Stimulated activated CD8-positive, alpha-beta memory T cell treated with anti-CD3 and anti-CD28 coated beads, Interleukin-7, amount 100 ng/mL, for 48 hours (primary cell): ENCODE measurements around the gene APC2.

Experiments
- DNase-seq, 2 donors: peaks; one replicate each; pipeline ENCODE4 v3.0.0-alpha.2; 2020; ENCODE audit warnings: low read depth in 1 of 2; ENCODE audit errors: extremely low read depth in 1 of 2

Gene APC2

DNA sequence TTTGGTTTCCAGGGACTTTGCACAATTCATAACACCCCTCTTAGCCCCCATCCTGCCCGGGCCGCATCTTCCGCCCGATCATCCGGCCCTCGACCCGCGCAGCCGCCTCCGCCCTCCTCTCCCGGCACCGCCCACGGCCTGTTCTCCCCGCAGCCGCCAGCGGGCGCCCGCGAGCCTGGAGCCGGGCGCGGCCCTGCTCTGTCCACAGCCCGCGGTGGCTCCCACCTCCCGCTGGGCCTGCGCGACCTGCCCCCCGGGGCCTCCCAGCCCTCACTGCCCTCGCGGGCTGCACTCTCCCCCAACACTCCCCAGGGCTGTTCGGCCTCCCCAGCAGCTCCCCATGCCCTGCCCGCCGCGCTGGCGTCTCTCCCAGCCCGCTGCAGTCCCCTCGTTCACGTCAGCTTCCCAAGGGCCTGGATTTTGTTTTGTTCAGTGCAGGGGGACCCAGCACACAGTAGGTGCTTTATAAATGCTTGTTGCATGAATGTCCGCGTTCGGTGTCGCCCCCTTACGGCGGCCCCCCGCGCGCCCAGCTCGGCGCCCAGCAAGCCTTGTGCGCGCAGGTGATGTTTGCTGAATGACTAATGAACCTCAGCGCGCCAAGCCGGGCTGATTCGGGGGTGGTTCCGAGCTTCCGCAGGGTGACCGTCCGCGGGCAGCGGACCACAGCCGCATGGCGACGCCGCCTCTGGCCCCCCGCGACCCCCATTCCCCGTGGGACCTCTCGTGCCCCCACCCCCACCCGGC, 4.6 kb upstream of the APC2 start:
- peak; percentile 55 to 63 for DNase-seq

DNA sequence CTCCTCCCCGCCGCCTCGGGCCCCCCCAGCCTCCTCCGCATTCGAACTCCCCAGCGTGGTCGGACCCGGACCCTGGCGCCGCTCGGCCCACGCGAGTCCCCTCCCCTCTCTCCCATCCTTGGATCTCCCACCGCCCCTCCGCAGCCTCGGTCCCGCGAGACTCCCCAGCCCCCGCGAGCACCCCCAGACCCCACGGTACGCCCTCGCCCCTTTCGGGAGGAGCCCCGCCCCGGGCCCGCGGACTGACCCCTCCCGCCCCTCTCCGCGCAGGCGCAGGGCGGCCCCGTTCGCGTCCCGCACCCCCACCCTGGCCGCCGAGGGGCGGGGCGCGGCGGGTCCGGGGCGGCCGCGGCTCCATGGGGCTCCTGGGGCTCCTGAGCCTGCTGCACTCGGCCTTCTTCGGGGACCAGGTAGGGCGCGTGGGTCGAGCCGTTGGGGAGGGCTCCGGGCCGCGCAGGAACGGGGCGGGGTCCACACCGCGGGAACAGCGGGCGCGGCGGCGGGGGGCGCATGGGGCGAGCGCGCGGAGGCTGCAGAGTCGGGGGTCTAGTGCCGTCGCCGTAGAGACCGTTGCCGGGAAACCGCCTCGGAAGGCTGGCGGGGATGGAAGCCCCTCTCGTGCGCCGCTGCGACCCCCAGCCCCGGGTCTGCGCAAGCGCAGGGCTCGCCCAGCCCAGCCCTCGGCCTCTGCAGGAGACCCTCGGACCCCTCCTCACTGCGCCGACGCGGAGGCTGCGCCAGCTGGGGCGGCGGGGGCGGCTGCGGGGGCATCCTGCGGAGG, 3.8 kb upstream of the APC2 start:
- no peak for DNase-seq

DNA sequence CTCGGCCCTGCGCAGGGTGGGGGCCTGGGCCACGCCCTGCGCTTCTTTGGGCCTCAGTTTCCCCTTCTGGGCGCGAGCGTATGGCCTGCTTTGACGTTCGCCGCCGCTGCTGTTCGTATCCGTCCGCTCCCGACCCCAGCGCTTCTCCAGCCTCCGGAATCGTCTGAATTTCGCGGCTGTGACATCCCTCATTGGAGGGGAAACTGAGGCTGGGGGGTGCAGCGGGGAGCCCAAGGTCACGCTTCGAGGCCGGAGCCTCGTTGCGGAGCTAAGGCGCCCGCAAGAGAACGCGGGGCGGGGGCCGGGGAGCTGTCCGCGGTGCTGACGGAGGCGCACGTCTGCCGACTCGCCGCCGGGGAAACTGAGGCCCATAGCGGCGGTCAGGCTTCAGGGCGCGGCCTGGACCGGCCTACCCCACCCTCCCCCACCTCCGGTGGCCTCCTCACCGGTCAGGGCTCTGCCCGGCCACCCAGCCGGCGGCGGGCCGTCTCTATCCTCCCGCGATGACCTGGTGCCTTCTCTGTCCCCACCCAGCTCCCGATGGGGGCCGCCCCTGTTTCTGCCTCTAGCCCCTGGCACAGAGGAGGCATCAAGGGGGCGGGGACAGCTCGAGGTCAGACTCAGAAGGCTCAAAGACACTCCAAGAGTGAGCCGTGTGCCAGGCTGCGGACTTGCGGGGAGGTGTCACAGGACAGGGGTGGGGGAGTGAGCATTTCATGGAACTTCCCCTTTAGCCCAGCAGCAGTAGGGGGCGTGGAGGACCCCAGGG, 3.0 kb upstream of the APC2 start:
- DNase-seq = no peak

DNA sequence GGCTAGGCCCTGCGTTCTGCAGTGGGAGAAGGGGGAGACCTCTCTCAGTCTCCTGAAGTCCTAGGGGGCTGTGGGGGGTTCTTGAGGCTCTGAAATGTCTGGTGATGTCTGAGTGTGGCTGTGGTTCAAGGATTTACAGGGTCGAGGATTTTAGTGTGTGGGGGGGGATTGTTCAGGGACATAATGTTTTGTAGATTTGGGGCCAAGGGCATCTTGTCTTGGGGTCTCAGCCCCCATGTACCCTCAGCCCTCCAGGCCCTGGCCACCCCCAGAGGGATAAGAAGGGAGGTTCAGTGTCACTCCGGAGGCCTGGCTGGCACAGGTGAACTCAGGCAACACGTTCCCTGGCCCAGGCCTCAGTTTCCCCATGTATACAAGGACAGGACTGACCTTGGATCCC, 2.4 kb upstream of the APC2 start:
- no peak for DNase-seq

DNA sequence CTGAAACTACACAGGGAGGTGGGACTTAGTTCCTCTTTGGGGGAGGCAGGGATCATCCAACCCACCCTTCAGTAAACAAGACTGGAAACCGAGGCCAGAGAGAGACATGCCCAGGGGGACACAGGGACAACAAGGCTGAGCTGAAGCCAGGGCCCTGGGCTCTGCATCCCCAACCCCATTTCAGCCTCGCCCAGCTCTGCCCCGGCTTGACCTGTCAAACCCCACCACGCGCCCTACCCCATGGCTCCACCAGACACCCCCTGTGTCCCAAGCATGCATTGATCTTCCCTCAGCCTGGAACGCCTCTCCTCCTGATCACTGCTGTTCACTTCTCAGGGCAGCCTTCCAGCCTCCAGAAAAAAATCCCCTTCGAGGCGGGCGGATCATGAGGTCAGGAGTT, 2.0 kb upstream of the APC2 start:
- no peak for DNase-seq

DNA sequence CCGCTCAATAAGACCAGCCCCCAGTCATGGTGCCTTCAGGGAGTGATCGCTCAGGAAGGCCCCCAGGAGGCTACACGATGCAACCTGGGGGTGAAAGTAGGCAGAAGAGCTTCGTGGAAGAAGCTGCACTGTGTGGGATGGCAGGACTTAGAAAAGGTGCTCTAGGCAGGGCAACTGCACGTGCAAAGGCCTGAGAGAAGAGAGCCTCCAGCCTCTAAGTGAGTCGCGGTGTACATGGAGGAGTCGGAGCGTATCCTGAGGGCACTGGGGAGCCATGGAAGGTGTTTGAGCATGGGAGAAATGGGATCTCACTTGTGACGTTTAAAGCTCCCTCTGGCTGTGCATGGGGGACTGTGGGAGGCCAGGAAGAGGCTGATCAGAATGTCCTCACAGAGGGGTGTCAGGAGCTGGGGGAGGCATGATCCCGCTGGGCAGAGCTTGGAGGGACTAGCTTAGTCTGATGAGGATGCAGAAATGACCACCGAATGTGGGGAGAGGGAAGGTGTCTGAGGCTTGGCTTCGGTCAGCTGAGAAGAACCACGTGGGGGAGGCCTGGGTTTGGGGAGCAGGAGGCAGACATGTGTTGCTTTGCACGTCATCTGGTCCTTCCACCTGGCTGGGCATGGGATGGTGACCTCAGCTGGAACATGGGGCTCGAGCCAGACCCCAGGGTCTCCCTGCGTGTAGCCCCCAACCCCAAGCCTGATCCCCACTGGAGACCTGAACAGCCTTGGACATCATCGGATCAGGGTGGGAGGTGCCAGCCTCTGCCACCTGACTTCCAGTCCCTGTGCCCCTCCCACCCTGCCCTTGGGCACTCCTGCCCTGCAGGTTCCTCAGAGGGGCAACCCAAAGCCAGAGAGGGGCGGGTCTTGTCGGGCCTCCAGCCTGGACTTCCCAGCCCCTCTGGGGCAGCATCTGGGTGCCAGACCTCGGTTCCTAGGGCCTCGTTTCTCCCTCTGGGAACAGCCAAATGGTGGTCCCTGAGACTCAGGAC, 1.1 kb downstream of the APC2 start:
- no peak for DNase-seq

DNA sequence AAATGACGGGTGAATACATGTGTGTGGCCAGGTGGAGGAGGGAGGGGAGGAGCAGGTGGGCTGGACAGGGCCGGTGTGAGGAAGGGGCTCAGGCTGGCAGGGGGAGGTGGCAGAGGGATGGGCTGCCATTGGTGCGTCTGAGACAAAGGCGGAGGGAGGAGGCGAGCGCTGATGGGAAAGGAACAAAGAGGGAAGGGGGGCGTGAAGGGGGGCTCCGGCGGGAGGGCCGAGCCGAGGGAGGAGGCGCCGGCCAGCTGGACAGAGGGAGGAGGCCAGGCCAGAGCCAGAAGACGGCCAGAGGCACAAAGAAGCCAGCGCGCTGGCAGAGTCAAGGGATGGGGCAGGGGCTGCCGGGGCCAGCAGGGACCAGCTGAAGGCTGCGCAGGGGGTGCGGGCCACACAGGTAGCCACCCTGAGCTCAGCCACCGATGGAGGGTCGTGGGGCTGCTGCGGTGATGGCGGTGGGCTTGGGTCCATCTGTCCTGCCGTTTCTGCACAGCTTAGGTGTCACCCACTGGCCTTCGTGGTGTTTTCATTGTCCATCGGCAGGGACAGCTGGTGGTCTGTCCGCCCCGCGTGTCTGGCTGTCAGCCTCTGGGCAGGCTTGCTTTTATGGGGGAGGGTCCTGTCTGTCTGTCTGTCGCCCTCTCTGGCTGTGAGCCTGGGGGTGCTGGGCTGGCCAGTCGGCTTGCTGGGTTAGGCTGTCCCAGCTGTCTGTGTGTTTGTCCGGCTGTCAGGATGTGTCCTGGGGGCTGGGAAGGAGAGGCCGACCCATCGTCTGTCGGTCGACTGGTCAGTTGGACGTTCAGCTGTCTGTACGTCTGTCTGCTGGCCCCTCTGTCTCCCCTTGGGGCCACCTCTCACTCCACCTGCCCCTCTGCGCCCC, 2.2 kb downstream of the APC2 start:
- DNase-seq = no peak

DNA sequence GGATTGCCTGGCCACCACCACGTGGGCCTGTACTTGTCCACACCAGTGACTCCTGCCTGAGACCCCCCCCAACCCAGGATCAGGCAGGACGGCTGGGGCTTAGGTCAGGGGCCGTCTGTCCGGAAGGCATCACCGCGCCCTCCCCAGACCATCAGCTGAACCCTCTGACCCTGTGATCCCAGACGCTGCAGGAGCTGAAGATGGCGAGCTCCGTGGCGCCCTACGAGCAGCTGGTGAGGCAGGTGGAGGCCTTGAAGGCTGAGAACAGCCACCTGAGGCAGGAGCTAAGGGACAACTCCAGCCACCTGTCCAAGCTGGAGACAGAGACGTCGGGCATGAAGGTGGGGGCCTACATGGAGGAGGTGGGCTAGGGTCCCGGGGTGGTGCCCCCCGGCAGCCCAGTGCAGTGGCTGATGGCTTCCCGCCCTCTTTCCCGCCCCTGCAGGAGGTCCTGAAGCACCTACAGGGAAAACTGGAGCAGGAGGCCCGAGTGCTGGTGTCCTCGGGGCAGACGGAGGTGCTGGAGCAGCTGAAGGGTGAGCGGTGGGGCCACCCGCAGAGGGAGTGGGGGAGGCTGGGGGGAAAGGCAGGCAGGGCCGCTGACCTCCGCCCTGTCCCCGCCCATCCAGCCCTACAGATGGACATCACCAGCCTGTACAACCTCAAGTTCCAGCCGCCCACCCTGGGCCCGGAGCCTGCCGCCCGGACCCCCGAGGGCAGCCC, 3.0 kb downstream of the APC2 start:
- no peak for DNase-seq

DNA sequence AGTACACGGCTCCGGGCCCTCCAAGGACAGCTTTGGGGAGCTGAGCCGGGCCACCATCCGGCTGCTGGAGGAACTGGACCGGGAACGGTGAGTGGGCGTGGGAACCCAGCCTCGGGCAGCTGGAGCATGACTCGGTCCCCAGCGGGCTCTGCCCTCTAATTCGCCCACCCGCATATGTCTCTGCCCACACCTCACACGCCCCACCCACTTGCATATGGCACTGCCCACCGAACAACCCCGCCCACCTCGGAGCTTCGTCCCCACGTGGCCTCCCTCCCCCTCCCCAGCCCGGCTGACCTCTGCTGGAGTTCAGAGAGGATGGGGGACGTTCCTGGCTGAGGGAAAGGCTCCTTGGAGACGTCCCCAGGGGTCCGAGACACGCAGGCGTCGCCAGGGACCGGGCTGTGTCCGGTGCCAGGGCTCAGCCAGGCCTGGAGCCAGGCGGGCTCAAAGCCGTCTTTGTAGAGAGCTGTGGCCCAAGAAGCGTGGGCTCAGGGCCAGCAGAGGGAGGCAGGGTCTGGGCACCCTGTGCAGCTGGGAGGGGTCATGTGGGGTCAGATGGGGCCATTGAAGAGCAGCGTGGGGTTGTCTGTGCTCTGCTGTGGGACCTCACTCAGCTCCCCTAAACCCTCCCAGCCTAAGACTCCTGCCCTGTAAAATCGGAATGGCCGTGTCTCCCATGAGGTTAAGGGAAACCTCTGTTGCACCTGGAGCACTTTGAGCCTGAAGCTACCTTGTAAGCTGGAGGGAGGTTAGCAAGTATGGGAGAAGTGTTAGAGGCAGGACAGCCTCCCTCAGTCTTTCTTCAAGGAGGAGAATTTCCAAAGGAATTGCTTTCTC, 3.8 kb downstream of the APC2 start:
- no peak for DNase-seq

DNA sequence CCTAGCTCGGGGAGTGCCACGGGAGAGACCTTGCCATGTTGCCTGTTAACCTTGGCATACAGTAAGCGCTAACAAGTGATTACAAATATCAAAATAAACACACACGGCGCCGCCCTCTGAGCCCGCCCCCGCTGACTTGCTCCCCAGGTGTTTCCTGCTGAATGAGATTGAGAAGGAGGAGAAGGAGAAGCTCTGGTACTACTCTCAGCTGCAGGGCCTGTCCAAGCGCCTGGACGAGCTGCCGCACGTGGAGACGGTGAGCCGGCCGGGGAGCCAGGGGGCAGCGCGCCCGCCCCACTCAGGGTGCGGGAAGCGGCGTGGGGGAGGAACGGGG, 5.0 kb downstream of the APC2 start:
- DNase-seq = no peak

DNA sequence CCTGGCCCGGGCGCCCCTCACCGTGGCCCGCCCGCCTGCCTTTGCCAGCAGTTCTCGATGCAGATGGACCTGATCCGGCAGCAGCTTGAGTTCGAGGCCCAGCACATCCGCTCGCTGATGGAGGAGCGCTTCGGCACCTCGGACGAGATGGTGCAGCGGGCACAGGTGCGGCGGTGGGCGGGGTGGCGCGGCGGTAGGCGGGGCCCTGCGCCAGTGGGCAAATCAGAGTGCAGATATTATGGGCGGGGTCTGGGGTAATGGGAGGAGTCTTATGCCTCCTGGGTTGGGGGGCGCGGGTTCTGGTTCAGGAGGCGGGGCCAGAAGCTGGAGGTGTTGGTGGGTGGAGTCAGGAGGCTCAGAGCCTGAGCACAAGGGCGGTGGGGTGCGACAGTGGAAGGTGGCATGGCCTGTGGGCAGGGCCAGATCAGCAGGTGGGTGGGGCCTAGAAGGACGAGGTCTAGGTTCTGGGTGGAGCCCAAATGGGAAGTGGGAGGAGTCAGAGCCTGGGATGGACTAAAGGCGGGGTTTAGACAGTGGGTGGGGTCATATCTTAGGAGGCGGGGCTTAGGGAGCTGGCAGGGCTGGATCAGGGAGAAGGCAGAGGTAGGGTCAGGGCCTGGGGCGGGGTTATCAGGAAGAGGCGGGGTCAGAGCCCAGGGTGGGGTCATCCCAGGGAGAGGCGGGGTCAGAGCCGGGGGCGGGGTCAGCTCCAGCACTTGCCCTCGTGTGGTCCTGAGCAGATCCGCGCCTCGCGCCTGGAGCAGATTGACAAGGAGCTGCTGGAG, 5.6 kb downstream of the APC2 start:
- DNase-seq = peak in 1 of 2 donors; percentile 62

DNA sequence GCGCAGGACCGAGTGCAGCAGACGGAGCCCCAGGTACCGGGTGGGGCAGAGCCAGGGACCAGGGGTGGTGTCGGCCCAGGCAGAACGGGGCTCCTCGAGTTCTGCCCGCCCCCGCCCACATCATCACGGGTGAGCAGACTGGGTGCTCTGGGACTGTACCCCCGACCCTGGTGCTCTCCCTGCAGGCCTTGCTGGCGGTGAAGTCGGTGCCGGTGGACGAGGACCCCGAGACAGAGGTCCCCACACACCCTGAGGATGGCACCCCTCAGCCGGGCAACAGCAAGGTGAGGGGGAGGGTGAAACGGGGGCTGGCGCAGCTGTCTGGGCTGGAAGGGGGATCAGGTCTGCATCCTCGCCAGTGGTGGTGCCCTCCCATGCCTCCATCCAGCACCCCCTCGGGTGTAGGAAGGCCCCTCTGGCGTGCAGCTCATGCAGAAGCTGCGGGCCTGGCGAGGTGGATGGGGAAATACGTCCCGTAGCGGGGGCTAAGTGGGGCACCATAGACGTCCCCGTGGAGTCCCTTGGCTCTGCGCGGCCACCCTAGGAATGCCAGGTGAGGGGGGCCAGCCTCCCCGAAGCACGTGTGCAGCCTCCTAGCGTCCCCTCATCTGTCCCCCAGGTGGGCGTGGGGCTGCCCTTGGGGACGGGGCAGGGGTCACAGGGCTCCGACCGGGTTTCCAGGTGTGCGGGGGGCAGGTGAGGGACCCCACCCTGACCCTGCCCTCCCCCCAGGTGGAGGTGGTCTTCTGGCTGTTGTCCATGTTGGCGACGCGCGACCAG, 6.4 kb downstream of the APC2 start:
- DNase-seq = no peak

DNA sequence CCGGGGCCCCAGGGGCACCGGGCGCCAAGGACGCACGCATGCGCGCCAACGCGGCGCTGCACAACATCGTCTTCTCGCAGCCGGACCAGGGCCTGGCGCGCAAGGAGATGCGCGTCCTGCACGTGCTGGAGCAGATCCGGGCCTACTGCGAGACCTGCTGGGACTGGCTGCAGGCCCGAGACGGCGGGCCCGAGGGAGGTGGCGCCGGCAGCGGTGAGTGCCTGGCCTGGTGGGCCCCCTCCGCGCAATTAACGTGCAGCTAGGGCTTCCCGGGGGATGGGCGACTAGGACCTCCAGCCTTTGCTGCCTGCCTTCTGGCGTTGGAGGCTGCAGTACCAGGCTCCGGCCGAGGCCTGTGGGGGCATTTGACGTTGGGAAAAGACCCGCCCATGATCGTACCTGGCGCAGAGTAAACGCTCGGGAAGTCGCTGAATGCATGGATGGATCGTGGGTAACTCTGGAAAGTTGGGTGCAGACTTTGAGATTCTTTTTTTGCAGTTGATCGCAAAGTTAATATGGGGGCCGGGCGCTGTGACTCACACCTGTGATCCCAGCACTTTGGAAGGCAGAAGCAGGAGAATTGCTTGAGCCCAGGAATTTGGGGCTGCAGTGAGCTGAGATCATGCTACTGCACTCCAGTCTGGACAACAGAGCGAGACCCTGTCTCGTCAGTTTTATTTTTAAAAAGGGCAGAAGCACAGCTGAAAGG, 7.3 kb downstream of the APC2 start:
- no peak for DNase-seq

DNA sequence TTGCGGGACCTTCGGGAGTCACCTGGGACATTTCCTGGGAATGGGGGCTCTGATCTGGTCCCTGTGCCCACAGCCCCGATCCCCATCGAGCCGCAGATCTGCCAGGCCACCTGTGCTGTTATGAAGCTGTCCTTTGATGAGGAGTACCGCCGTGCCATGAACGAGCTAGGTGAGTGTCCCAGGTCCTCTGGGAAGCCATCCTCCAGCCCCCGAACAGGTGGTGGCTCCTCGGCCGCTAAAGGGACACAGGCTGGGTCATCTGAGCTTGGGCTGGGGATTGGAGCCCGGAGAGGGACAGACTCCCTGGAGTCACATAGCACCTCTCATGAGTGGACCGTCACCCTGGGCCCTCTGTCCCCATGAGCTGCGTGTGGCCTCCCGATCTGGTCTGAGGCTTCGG, 8.0 kb downstream of the APC2 start:
- DNase-seq = no peak

DNA sequence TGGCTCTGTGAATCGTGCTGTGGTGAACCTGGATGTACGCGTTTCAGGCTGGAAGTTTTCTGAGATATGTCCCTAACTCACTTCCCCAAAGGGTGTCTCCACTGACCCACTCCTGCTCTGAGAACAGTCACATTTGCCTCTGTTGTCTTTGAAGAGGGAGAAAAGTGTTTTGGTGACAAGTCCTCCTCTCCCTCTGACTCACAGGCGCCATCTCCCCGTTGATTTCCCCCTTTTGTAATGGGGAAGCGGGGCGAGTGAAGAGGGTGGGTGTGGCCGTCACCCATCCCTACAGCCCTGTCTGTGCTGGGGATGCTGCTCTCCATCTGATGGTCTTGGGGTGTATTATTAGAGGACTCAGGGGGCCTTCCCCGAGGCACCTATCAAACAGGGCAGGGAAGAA, 9.6 kb downstream of the APC2 start:
- DNase-seq = no peak
